Lung (tissue), 12 donors: ENCODE measurements around the gene BAZ2A. TPM values are rescaled to one million over a fixed set of nuclear protein-coding genes. Genes with fewer than 3 reads are reported as not detected.

ENCODE experiments used
- ATAC-seq: fragments of 200-7000 bp; cut with Tn5 transposase; one replicate; pipeline ENCODE4 v1.9.1; 2020; ENCODE audit warnings: moderate number of reproducible peaks; ENCODE audit not compliant: insufficient read depth, low FRiP score
- DNase-seq, 3 donors: peaks; one replicate each; pipeline ENCODE4 v3.0.0-alpha.2; 2013 to 2017
- H3K27ac ChIP-seq, 2 donors: one replicate each; pipeline ENCODE4 v1.5.1; 2013; ENCODE audit warnings: mild to moderate bottlenecking in 2 of 2, moderate library complexity in 2 of 2, control low read depth in 1 of 2, inconsistent platforms in 1 of 2, low read depth in 1 of 2, low read length in 1 of 2
- H3K27me3 ChIP-seq, 3 donors: one replicate each; pipeline ENCODE4 v1.5.1; 2013; ENCODE audit warnings: low read length in 2 of 3; ENCODE audit not compliant: control insufficient read depth in 3 of 3, insufficient read depth in 3 of 3
- H3K36me3 ChIP-seq, 4 donors: one replicate each; pipeline ENCODE4 v1.5.1; 2013; ENCODE audit warnings: low read length in 4 of 4, mild to moderate bottlenecking in 1 of 4, moderate library complexity in 1 of 4; ENCODE audit not compliant: control insufficient read depth in 4 of 4, insufficient read depth in 4 of 4
- H3K4me1 ChIP-seq, 5 donors: one replicate each; pipeline ENCODE4 v1.5.1; 2013; ENCODE audit warnings: low read length in 5 of 5, mild to moderate bottlenecking in 2 of 5, moderate library complexity in 1 of 5; ENCODE audit not compliant: control insufficient read depth in 5 of 5, insufficient read depth in 5 of 5
- H3K4me3 ChIP-seq: one replicate; pipeline ENCODE4 v1.5.1; 2013; ENCODE audit warnings: mild to moderate bottlenecking, control low read depth, moderate library complexity
- H3K9ac ChIP-seq, 2 donors: one replicate each; pipeline ENCODE4 v1.5.1; 2013; ENCODE audit warnings: low read length in 2 of 2, control low read depth in 1 of 2; ENCODE audit not compliant: insufficient read depth in 1 of 2
- H3K9me3 ChIP-seq, 4 donors: one replicate each; pipeline ENCODE4 v1.5.1; 2013; ENCODE audit warnings: low read length in 3 of 4, mild to moderate bottlenecking in 1 of 4, moderate library complexity in 1 of 4; ENCODE audit not compliant: control insufficient read depth in 4 of 4, insufficient read depth in 3 of 4
- WGBS, 2 donors: extraction: QIAGEN DNeasy Blood & Tissue Kit; methylation state at CpG; one replicate each; pipeline ENCODE4 v1.1.7; 2013; 5-methylcytosine and 5-hydroxymethylcytosine counted together
- polyA plus RNA-seq, 2 donors: library from polyadenylated mRNA; stranded (reverse); fragments of 200-250 nt; gene quantifications; one replicate each; pipeline ENCODE4 v1.2.1, GENCODE V29; 2013
- total RNA-seq, 2 donors: library from RNA; depleted of rRNA in 1 of 2; stranded (reverse); fragments of >200 nt in 1 of 2; gene quantifications; one replicate each; pipeline ENCODE4 v1.2.1, GENCODE V29; 2014 to 2021
- TF ChIP-seq, protein P1 (sequence below): IDR thresholded peaks from 2 replicates; pipeline ENCODE4 v1.5.1; 2012; ENCODE audit warnings: mild to moderate bottlenecking; ENCODE audit errors: control extremely low read depth, extremely low read depth
- donor health status: control.
- donor health status: control.
- donor health status: Bipolar disorder and iron deficiency.
- donor health status: healthy.
- donor health status: DM: yes; HTN: yes; CAD: no.

Gene BAZ2A
- total and polyA plus RNA-seq, 4 donors: 31.3 to 92.0 (median 60.5) TPM

DNA sequence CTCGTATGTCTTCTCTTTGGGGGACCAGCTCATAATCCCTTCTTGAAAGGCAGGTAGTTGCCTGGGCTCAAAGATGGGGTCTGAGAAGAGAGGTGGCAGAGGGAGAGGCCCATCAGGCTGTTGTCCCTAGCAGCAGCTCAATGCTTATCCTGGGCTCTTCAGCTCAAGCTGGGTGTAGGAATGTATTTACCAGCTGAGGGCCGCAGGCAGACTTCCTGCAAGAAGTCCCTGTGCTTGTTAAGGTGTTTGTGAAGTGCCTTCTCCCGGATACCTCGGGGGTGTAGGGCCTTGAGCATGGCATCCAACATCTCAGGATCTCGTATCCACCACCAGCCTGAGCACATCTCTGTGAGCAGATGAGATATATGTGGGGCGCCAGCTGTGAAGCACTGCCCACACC lies 29.4 kb downstream of the BAZ2A start:
- no peak for DNase-seq
- Histone ChIP-seq H3K27ac (peak overlapping the region in 1 of 2 donors; percentile 49), H3K36me3 (peaks cover 58 to 79% (median 72%) of the 10 kb centered on the region in 4 donors), H3K4me1 (no peaks in the 10 kb centered on the region), H3K9me3 (no peaks in the 10 kb centered on the region), H3K4me3 (no peak overlapping the region), H3K9ac (no peak overlapping the region), H3K27me3 (no peaks in the 10 kb centered on the region)
- TF ChIP-seq, protein P1, sequence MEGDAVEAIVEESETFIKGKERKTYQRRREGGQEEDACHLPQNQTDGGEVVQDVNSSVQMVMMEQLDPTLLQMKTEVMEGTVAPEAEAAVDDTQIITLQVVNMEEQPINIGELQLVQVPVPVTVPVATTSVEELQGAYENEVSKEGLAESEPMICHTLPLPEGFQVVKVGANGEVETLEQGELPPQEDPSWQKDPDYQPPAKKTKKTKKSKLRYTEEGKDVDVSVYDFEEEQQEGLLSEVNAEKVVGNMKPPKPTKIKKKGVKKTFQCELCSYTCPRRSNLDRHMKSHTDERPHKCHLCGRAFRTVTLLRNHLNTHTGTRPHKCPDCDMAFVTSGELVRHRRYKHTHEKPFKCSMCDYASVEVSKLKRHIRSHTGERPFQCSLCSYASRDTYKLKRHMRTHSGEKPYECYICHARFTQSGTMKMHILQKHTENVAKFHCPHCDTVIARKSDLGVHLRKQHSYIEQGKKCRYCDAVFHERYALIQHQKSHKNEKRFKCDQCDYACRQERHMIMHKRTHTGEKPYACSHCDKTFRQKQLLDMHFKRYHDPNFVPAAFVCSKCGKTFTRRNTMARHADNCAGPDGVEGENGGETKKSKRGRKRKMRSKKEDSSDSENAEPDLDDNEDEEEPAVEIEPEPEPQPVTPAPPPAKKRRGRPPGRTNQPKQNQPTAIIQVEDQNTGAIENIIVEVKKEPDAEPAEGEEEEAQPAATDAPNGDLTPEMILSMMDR: no peak
- ATAC-seq: no peak
- WGBS, 2 donors: 67 to 89% methylated on average over 6 of the region's 6 CpGs

DNA sequence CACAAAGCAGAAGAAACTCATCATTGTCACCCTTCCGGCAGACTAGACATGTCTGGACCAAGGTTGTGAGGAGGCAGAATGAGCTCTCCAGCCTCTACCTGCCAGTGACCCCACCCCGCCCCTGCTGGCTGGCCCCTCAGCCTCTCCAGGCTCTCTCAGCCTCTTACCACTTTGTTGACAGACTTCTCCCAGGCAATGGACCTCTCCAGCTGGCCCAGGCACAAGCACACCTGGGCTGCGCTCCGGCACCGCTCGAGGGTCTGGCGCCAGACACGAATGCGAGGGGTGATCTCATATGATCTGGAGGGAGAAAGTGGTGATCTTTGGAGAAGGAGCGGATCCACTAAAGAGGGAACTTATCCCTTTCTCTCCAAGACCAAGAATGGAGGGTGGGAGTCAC lies 30.3 kb downstream of the BAZ2A start:
- Histone ChIP-seq H3K27me3 (no peaks in the 10 kb centered on the region), H3K9me3 (no peaks in the 10 kb centered on the region), H3K4me3 (no peak overlapping the region), H3K27ac (peak overlapping the region in 1 of 2 donors; percentile 54), H3K4me1 (no peaks in the 10 kb centered on the region), H3K9ac (no peak overlapping the region), H3K36me3 (peaks cover 53 to 72% (median 69%) of the 10 kb centered on the region in 4 donors)
- ATAC-seq: no peak
- 82 to 87% methylated on average over 10 of the region's 10 CpGs for WGBS, 2 donors
- peak in 2 of 3 donors; percentile 32 for DNase-seq
- TF ChIP-seq, protein P1: no peak

DNA sequence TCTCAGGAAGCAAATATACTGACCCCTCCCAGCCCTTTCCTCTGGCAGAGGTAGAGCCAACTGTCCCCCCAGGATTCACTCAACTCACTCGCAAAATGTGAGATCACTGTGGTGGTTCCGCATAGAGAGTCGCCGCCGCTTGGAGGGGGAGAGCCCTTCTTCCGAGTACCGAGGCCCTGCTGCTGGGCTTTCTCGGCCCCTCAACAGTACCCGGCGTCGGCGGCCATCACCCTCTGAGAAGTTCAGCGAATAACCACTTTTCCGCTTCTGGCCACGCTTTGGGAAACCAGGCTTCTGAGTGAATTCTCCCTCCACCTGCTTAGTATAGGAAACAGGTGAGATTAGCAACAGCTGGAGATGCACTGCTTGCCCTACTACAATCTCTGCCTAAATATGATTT lies 31.1 kb downstream of the BAZ2A start:
- H3K9me3 ChIP-seq: no peaks in the 10 kb centered on the region
- TF ChIP-seq, protein P1: no peak
- 95 to 97% methylated on average over 15 of the region's 15 CpGs for WGBS, 2 donors
- no peak for DNase-seq
- H3K4me1 ChIP-seq: peaks cover 0 to 2% (median 0%) of the 10 kb centered on the region in 5 donors
- peaks cover 46 to 66% (median 61%) of the 10 kb centered on the region in 4 donors for H3K36me3 ChIP-seq
- no peaks in the 10 kb centered on the region for H3K27me3 ChIP-seq
- no peak for ATAC-seq
- no peak overlapping the region for H3K27ac ChIP-seq
- H3K4me3 ChIP-seq: no peak overlapping the region
- no peak overlapping the region for H3K9ac ChIP-seq

DNA sequence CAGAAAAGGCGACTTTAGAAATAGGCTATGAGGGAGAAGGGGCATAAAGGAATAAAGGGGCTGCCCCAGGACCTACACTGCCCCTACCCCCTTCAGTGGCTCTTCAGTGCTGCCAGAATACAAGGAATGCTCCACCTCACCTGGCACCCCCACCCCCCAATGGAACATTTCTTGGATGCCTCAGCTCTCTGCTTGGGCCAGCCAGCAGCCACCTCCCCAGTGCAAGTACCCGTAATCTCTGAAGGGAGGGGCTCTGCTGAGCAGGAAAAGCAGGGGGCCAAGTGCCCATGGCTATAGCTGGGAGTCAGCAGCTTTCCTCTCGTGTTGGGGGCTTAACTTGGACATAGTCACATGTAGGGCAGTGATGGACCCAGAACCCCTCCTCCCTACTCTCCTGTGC lies 33.3 kb downstream of the BAZ2A start:
- Histone ChIP-seq H3K9me3 (no peaks in the 10 kb centered on the region), H3K9ac (no peak overlapping the region), H3K27ac (peak overlapping the region in 1 of 2 donors; percentile 8), H3K4me1 (peaks cover 0 to 2% (median 0%) of the 10 kb centered on the region in 5 donors), H3K36me3 (peaks cover 32 to 55% (median 41%) of the 10 kb centered on the region in 4 donors), H3K4me3 (no peak overlapping the region), H3K27me3 (no peaks in the 10 kb centered on the region)
- TF ChIP-seq, protein P1: no peak
- WGBS, 2 donors: 58 to 78% methylated on average over 3 of the region's 3 CpGs
- ATAC-seq (no peak), DNase-seq (no peak)
